Fibroblast of mammary gland (primary cell): Measurements from ENCODE around the gene CAPN15.

Source experiments
- DNase-seq: peaks from one replicate; pipeline ENCODE4 v3.0.0-alpha.2; 2010; ENCODE audit warnings: low read depth
- H3K4me3 ChIP-seq: 2 replicates; pipeline ENCODE4 v1.5.1; 2011; ENCODE audit warnings: low read depth, mild to moderate bottlenecking, low read length, moderate library complexity; ENCODE audit not compliant: control insufficient read depth
- CTCF ChIP-seq: conservative IDR thresholded peaks from 2 replicates; pipeline ENCODE4 v1.5.1; 2011; ENCODE audit warnings: low read depth, low read length, inconsistent platforms; ENCODE audit not compliant: control insufficient read depth, insufficient read depth

CAPN15 gene

DNA sequence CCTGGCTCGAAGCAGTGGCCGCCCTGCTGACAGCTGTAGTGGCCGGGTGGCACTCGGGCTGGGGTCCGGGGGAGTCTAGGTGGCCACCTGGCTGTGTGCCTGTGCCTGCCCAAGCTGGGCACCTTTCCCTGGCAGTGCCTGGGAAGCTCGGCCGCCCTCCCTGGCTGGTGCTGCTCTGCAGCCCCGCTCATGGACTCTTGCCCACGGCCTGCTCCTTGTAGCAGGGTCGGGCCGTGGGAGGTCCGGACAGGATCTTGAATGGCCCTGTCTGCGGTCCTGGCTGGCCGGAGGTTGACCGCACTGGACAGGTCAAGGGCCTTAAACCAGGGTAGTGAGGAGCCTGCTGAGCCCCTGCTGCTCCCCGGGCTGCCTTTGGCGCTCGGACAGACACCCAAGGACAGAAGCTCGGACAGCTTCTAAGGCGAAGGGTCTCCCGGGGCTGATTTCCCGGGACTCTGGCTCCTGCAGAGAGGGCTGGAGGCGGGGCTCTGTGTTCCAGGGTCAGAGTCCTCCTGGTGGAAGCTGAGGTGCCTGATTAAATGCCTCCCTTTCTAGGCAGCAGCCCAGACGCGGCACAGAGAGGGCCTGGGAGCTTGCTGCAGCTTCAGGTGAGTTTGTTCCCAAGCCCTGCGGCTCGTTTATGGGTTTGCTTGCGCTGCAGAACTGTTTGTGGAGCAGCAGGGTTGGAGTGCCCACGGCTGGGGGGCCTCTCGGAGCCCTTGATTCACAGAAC is 6.0 kb downstream of the CAPN15 start:
- peak; percentile 10 for DNase-seq
- TF ChIP-seq CTCF, result no peak
- H3K4me3 ChIP-seq, result no peak overlapping the region

DNA sequence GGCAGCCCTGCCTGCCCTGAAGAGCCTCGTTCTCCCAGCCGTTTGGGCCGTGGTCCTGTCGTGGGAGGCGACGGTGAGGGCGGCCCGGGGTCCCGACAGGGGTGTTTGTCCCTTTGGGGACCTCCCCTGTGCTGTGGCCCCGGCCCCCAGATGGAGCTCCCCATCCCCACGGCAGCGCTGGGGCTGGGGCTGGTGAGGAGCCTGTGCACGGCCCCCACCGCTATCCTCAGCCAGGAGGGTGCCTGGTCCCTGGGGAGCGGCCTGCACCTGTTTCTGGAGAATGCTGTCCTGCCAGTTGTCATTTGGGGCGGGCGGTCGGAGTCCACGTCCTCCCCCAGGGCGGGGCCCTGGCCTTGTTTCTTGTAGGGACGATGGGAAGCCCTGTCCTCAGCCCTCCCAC is 6.6 kb downstream of the CAPN15 start:
- DNase-seq, result no peak
- no peak overlapping the region for H3K4me3 ChIP-seq
- no peak for TF ChIP-seq CTCF

GRCh38 chr16:534856-535445 is 7.4 kb downstream of the CAPN15 start:
- no peak overlapping the region for H3K4me3 ChIP-seq
- no peak for DNase-seq
- TF ChIP-seq CTCF, result no peak

GRCh38 chr16:535446-536405 is 8.2 kb downstream of the CAPN15 start:
- DNase-seq, result peak; percentile 77
- H3K4me3 ChIP-seq, result no peak overlapping the region
- no peak for TF ChIP-seq CTCF

GRCh38 chr16:536746-537145 is 9.2 kb downstream of the CAPN15 start:
- no peak for DNase-seq
- no peak for TF ChIP-seq CTCF
- H3K4me3 ChIP-seq, result no peak overlapping the region

DNA sequence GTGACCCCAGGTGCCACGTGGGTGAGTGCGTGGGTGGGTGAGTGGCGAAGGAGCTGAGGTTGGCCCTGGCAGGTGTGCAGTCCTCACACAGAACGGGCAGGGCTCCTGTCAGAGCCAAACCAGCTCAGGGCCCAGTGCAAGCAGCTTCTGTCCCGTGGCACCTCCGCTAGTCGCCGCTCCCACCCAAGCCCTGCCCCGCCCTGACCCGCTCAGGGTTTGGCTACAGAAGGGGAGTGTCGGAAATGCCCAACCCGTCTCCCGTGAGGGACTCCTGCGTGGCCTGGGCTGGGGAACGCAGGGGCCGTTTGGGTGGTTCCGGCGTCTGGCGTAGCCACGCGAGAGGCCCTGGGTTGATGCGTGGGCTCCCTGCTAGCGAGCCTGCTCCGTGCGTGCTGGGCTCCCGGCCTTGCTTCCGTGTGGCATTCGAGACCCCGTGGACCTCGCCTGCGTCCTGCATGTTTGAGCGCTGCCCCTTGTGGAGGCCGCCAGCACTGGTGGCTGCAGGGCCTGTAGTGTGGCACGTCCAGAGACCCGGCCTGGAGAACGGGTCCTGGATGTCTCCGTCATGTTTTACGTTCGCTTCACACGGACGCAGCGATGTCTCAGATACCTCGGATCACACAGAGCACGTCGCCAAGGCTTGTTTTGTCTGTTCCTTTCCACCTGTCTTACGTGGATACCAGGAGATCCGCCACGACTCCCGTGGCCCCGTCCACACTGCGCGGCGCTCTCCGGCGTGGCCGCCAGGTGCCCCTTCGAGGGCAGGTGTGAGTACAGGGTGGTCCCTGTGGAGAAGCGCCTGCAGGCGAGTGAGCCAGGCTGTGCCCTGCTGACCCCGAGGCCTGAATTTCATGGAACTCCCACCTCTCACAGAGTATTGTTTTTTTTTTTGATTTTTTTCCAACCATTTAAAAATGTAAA is 10.2 kb downstream of the CAPN15 start:
- no peak overlapping the region for H3K4me3 ChIP-seq
- no peak for DNase-seq
- TF ChIP-seq CTCF, result no peak
